ENCODE data around the gene LACRT.

LACRT gene

DNA sequence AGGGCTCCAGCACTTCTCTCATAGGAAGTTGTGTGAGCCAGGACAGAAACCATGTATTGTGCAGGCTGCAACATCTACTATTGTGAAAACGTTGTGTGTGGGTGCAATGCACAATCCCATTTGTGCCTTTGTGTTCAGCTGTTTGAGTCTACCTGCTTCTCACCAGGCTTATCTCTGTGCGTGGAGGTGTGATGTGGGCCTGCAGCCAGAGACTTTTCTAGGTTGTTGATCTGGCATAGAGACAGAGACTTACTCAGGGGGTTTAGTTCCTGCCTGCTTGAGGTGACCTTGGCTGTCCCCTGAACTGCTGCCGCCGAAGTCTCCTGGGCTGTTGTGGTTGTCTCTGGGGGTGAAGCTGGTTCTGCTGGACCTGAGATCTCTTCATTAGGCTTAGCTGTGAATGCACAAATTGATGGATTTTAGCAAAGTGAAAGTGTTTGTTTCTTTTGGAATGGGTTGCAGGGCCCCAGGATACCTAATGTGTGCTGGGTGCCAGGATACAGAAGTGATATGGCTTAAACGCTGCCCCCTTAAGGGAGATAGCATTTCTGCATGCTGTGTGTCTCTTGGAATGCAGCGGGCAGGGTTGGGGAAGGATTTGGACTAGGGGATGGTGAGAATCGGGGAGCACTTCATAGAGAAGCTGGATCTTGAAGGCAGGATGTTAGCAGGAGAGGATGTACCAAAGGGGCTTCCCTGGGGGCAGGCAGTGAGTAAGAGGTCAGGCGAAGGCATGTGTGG, 2.5 kb downstream of the LACRT start:
- Histone ChIP-seq H3K9me3 (ENCODE audit: low read length) (0 out of 2 replicates have a peak, but pooled peaks cover 5% of the 10 kb centered on the region), H3K79me2 (ENCODE audit: insufficient read depth, low read length) (no peaks in the 10 kb centered on the region), H3K4me1 (ENCODE audit: insufficient read depth, low read length, severe bottlenecking) (no peaks in the 10 kb centered on the region), H4K20me1 (ENCODE audit: insufficient read depth, low read length) (no peaks in the 10 kb centered on the region), H3K9me2 (ENCODE audit: low read depth, low read length) (no peaks in the 10 kb centered on the region), H3F3A (ENCODE audit: insufficient read depth, low read length) (no peaks in the 10 kb centered on the region), H3K9ac (ENCODE audit: low read length) (no peak overlapping the region), H2AFZ (ENCODE audit: low read length) (no peak overlapping the region), H3K27me3 (ENCODE audit: insufficient read depth, low read length) (no peaks in the 10 kb centered on the region), H3K36me3 (ENCODE audit: insufficient read depth, low read length) (no peaks in the 10 kb centered on the region), H3K4me2 (ENCODE audit: low read length) (no peak overlapping the region), H3K27ac (ENCODE audit: low read depth, low read length, poor library complexity, severe bottlenecking) (no peak overlapping the region), H3K4me3 (ENCODE audit: low read depth, low read length, poor library complexity, severe bottlenecking) (no peak overlapping the region)
- TF ChIP-seq EZH2 (IDR thresholded peaks at IDR 0.05; ENCODE audit: borderline replicate concordance, low read length) (no peak), CTCF (IDR thresholded peaks at IDR 0.05; ENCODE audit: low read length) (peak; percentile 10; the same call in 1 of the 2 replicates)

DNA sequence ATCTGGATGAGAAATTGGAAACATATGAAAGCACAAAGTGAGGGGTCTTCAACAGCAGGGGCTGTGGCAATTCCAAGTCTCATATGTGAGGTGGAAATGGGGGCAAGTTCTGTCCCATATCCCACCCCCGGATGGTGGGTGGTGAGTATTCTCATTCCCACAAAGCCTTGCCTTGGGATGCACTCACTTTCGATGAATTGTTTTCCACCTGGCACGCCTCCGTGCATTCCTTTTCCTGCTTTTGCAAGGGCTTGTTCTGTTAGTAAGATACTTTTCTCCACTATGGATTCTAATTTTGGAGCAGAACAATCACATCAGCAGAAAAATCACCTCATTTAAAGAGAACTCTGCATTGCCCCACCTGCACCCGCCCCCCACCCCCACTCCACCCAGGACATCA, 3.1 kb downstream of the LACRT start:
- Histone ChIP-seq H3K9me2 (ENCODE audit: low read depth, low read length) (no peaks in the 10 kb centered on the region), H2AFZ (ENCODE audit: low read length) (no peak overlapping the region), H3K9me3 (ENCODE audit: low read length) (0 out of 2 replicates have a peak, but pooled peaks cover 5% of the 10 kb centered on the region), H4K20me1 (ENCODE audit: insufficient read depth, low read length) (no peaks in the 10 kb centered on the region), H3K4me1 (ENCODE audit: insufficient read depth, low read length, severe bottlenecking) (no peaks in the 10 kb centered on the region), H3K27me3 (ENCODE audit: insufficient read depth, low read length) (no peaks in the 10 kb centered on the region), H3K79me2 (ENCODE audit: insufficient read depth, low read length) (no peaks in the 10 kb centered on the region), H3K36me3 (ENCODE audit: insufficient read depth, low read length) (no peaks in the 10 kb centered on the region), H3K27ac (ENCODE audit: low read depth, low read length, poor library complexity, severe bottlenecking) (no peak overlapping the region), H3K4me3 (ENCODE audit: low read depth, low read length, poor library complexity, severe bottlenecking) (no peak overlapping the region), H3F3A (ENCODE audit: insufficient read depth, low read length) (no peaks in the 10 kb centered on the region), H3K9ac (ENCODE audit: low read length) (no peak overlapping the region), H3K4me2 (ENCODE audit: low read length) (no peak overlapping the region)
- TF ChIP-seq CTCF (IDR thresholded peaks at IDR 0.05; ENCODE audit: low read length) = no peak
- TF ChIP-seq EZH2 (IDR thresholded peaks at IDR 0.05; ENCODE audit: borderline replicate concordance, low read length) = no peak

DNA sequence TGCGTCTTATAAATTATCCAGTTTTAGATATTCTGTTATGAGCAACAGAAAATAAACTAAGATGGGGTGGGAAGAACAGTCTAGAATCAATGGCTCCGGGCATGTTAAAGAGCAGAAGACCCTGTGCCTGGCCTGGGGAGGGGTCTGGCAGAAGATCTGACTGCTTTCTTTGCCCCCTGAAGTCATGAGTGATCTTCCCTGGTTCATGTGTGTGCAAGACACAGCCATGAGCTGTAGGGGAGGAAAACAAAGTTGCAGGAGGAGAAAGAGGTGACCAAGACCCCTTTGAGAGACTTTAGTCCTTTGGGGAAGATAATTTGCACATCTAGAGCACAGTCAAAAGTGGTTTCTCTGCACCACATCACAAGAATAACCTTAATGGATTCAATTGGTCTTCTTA, 4.8 kb downstream of the LACRT start:
- Histone ChIP-seq H3K27me3 (ENCODE audit: insufficient read depth, low read length) (no peaks in the 10 kb centered on the region), H3K4me1 (ENCODE audit: insufficient read depth, low read length, severe bottlenecking) (no peaks in the 10 kb centered on the region), H2AFZ (ENCODE audit: low read length) (no peak overlapping the region), H3K27ac (ENCODE audit: low read depth, low read length, poor library complexity, severe bottlenecking) (no peak overlapping the region), H3K4me2 (ENCODE audit: low read length) (no peak overlapping the region), H3F3A (ENCODE audit: insufficient read depth, low read length) (no peaks in the 10 kb centered on the region), H3K36me3 (ENCODE audit: insufficient read depth, low read length) (no peaks in the 10 kb centered on the region), H4K20me1 (ENCODE audit: insufficient read depth, low read length) (no peaks in the 10 kb centered on the region), H3K9ac (ENCODE audit: low read length) (no peak overlapping the region), H3K9me3 (ENCODE audit: low read length) (0 out of 2 replicates have a peak, but pooled peaks cover 5% of the 10 kb centered on the region), H3K79me2 (ENCODE audit: insufficient read depth, low read length) (no peaks in the 10 kb centered on the region), H3K4me3 (ENCODE audit: low read depth, low read length, poor library complexity, severe bottlenecking) (no peak overlapping the region), H3K9me2 (ENCODE audit: low read depth, low read length) (no peaks in the 10 kb centered on the region)
- TF ChIP-seq EZH2 (IDR thresholded peaks at IDR 0.05; ENCODE audit: borderline replicate concordance, low read length) (no peak), CTCF (IDR thresholded peaks at IDR 0.05; ENCODE audit: low read length) (no peak)

Data from OCI-LY1 (cell line).